GM12874 (cell line): ENCODE data around the gene SORCS2.

Source experiments
- TF ChIP-seq, protein P1 (sequence below): IDR thresholded peaks from 2 replicates; pipeline ENCODE4 v1.5.1; 2011; ENCODE audit warnings: low read depth, mild to moderate bottlenecking, control low read depth, low read length, moderate library complexity; ENCODE audit not compliant: insufficient read depth

SORCS2 gene

DNA sequence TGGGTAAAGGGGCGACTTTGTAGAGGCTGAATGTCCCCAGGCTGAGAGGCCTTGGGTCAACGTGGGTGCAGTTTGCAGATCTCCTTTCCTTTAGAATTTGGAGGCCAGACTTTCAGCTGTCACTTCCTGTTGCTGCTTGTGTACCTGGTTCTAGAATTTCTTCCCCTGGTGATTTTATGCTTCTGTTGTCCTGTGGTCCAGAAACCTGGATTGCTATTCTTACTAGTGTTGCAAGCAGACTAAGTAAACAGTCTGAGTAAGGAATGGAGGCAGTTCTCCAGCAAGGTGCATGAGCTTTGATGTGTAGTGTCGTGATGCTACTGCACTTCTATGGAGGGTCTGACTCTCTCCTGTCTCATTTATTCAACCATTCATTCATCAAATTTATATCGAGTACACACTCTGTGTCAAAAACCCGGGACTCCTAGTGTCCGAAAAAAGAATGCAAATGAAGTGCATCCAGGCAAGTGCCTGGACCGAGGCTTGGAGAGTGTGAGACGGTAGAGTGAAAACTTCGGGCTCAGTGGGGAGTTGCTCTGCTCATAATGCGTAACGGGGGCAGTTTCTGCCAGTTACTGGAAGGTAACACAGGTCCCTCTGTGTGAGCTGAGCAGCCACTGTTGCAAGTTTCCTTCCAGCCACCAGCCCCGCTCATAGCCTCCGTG lies 83.3 kb downstream of the SORCS2 start:
- TF ChIP-seq, protein P1, sequence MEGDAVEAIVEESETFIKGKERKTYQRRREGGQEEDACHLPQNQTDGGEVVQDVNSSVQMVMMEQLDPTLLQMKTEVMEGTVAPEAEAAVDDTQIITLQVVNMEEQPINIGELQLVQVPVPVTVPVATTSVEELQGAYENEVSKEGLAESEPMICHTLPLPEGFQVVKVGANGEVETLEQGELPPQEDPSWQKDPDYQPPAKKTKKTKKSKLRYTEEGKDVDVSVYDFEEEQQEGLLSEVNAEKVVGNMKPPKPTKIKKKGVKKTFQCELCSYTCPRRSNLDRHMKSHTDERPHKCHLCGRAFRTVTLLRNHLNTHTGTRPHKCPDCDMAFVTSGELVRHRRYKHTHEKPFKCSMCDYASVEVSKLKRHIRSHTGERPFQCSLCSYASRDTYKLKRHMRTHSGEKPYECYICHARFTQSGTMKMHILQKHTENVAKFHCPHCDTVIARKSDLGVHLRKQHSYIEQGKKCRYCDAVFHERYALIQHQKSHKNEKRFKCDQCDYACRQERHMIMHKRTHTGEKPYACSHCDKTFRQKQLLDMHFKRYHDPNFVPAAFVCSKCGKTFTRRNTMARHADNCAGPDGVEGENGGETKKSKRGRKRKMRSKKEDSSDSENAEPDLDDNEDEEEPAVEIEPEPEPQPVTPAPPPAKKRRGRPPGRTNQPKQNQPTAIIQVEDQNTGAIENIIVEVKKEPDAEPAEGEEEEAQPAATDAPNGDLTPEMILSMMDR = no peak

DNA sequence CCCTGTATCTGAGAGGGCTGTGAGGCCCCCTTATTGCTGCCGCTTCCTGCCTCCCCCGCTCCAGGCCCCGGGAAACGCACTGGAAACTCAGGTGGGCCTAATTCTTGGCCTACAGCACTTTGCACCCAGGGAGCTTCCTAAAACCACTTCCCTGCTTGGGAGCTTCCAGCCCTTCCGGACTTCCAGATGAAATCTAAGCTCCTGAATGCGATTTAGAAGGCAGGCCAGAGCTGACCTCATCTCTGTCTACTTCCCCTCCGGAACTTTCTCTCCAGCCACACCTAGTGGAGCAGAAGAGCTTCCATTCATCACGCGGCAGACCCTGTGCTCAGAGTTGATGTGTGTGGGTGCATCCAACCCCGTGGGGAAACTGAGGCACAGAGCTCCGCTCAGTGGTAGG lies 84.2 kb downstream of the SORCS2 start:
- TF ChIP-seq, protein P1 = no peak

DNA sequence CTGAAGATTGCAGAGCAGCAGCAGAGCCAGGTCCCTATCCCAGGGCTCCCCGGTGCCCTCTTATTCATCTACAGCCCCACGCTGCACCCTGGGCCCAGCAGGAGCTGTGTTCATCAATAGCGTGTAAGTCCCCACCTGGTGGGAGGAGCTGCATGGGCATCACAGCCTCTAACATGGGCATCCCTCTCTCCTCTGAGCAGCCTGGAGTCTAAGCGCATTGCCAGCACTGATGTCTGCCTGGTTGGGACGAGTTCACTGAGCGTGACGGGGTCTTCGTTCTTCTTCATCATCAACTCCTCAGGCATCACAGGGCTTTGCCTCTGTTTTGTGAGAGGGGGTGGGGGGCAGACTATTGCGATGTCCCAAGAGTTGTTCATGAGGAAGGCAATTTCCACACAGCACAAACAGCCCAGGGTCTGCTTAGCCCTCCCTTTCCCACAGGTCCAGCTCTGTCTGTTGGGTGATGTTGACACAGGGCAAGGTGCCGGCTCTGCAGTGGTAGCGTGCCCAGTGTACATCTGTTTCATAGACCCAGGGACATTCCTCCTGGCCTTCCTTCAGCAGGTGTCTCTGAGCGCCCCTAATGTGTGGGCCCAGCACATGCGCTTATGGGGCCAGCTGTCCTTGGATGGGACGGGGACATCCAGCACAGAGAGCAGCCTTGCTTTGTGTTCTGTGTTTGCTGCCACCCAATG lies 85.9 kb downstream of the SORCS2 start:
- TF ChIP-seq, protein P1 = no peak

DNA sequence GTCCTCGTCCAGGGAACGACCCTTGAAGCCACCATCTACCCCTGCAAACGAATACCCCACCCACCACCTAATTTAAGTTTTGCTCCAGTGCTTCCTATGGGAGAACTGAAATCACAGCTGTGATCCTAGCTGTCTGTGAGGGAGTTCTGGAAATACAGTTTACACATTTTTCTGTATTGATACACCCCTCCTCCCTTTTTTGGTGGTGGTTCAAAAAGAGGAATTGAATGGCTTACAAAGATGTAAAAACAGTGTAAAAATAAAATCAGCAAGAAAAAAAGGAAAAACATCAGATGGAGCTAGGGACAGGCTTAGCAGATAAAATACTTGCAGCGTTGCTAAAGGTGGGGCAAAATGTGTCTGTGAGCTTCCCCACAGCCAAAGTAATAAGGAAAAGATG lies 86.6 kb downstream of the SORCS2 start:
- TF ChIP-seq, protein P1 = no peak

DNA sequence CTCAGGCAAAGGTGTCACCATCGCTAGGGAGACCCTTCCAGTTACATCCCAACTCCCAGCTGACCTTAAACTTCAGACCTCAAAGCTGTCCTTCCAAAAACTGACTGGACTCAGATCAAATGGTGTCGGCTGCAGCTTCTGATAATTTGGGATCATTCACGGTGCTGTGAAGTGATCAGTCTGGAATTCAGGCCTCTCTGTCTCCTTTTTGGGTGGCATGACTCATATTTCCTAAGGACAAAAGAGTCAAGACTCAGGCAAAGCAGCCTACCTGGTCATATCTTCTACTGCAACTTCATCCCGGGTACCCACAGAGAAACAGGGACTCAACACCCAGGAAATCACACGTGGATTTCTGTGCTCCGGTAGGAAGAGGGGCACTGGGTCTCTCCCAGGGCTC lies 87.6 kb downstream of the SORCS2 start:
- TF ChIP-seq, protein P1 = no peak

DNA sequence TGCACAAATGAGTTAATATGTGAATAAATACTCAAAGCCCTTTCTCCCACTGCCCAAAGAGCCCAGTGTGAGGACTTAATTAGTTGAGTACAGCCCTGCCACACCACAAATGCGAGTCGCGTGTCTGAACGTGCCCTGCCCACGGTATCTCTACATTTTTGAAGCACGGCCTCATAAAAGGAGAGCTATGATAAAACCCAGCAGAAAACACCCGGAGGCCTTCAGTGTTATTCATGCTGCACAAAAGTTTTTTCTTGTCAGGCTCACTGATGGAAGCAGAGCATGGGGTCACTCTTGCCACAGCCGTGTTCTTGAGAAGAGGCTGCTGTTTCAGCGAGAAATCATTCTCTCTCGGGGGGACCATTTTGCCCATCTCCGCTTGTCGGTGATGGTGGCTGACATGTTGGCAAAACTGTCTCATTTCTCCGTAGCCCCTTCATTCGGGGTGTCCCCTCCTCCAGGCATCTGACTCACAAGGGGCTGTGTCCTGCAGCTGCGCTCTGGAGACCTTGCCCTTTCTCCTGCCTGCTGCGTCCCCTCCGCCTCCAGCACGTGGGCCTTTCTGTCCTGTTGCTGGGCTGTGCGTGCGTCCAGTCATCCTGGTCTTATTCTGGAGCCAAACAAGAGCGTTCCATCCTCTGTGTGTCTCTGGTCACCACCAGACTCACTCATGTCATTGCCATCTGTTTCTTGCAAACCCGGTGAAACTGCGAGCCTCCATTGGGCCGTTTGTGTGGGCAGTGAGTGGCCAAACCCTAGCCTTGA lies 88.8 kb downstream of the SORCS2 start:
- TF ChIP-seq, protein P1 = no peak
